Astrocyte (in vitro differentiated cells and primary cell): Measurements from ENCODE around the gene ADGRB3. TPM values are rescaled to one million over a fixed set of nuclear protein-coding genes. Genes with fewer than 3 reads are reported as not detected.

Source experiments
- DNase-seq: peaks from one replicate; pipeline ENCODE4 v3.0.0-alpha.2; 2010; ENCODE audit warnings: low read depth
- FAIRE-seq: peaks from 2 replicates; lab custom pipeline; 2011; peaks lifted over from hg19 to GRCh38; lab: Jason Lieb, UNC
- H2AFZ ChIP-seq: 2 replicates; pipeline ENCODE4 v1.6.0; 2012; ENCODE audit warnings: low read depth, low read length, inconsistent platforms
- H3K27ac ChIP-seq: 2 replicates; pipeline ENCODE4 v1.5.1; 2011; ENCODE audit warnings: low read depth, low read length, inconsistent platforms
- H3K27me3 ChIP-seq: 2 replicates; pipeline ENCODE4 v1.6.0; 2011; ENCODE audit warnings: low read length, inconsistent platforms; ENCODE audit not compliant: insufficient read depth
- H3K36me3 ChIP-seq: 2 replicates; pipeline ENCODE4 v1.5.1; 2011; ENCODE audit warnings: low read length, inconsistent platforms; ENCODE audit not compliant: insufficient read depth
- H3K4me1 ChIP-seq: 2 replicates; pipeline ENCODE4 v1.5.1; 2011; ENCODE audit warnings: low read length, inconsistent platforms; ENCODE audit not compliant: insufficient read depth
- H3K4me2 ChIP-seq: 2 replicates; pipeline ENCODE4 v1.6.0; 2012; ENCODE audit warnings: low read length, inconsistent platforms
- H3K4me3 ChIP-seq: 2 replicates; pipeline ENCODE4 v1.5.1; 2011; ENCODE audit warnings: low read depth, mild to moderate bottlenecking, low read length, inconsistent platforms; ENCODE audit not compliant: insufficient read depth
- H3K79me2 ChIP-seq: 2 replicates; pipeline ENCODE4 v1.6.0; 2012; ENCODE audit warnings: mild to moderate bottlenecking, low read length, inconsistent platforms; ENCODE audit not compliant: insufficient read depth
- H3K9ac ChIP-seq: 2 replicates; pipeline ENCODE4 v1.6.0; 2012; ENCODE audit warnings: mild to moderate bottlenecking, low read length, inconsistent platforms
- H3K9me3 ChIP-seq: 2 replicates; pipeline ENCODE4 v1.5.1; 2012; ENCODE audit warnings: low read depth, mild to moderate bottlenecking, low read length, inconsistent platforms; ENCODE audit not compliant: insufficient read depth
- H4K20me1 ChIP-seq: 2 replicates; pipeline ENCODE4 v1.6.0; 2012; ENCODE audit warnings: low read length, inconsistent platforms; ENCODE audit not compliant: insufficient read depth
- H3K27ac Mint-ChIP-seq: one replicate; pipeline ENCODE4 v1.8.0; 2021; ENCODE audit warnings: mild to moderate bottlenecking, mixed read lengths; ENCODE audit not compliant: unreplicated experiment
- H3K27me3 Mint-ChIP-seq: one replicate; pipeline ENCODE4 v1.8.0; 2021; ENCODE audit warnings: low read depth, mixed read lengths; ENCODE audit not compliant: unreplicated experiment
- H3K36me3 Mint-ChIP-seq: one replicate; pipeline ENCODE4 v1.8.0; 2021; ENCODE audit warnings: low read depth, mixed read lengths; ENCODE audit not compliant: unreplicated experiment
- H3K4me1 Mint-ChIP-seq: one replicate; pipeline ENCODE4 v1.8.0; 2021; ENCODE audit warnings: low read depth, mixed read lengths; ENCODE audit not compliant: unreplicated experiment
- H3K4me3 Mint-ChIP-seq: one replicate; pipeline ENCODE4 v1.8.0; 2021; ENCODE audit warnings: mild to moderate bottlenecking, moderate library complexity, mixed read lengths; ENCODE audit not compliant: unreplicated experiment
- H3K9me3 Mint-ChIP-seq: one replicate; pipeline ENCODE4 v1.8.0; 2021; ENCODE audit warnings: mild to moderate bottlenecking, mixed read lengths; ENCODE audit not compliant: unreplicated experiment
- EZH2 ChIP-seq: IDR thresholded peaks from 2 replicates; pipeline ENCODE4 v1.6.1; 2012; ENCODE audit warnings: mild to moderate bottlenecking, low read length, inconsistent platforms; ENCODE audit not compliant: insufficient read depth
- total RNA-seq: library from RNA; stranded (reverse); gene quantifications from 2 replicates; pipeline ENCODE4 v1.2.1, GENCODE V29; 2021
- TF ChIP-seq, protein P1 (sequence below): IDR thresholded peaks from 2 replicates; pipeline ENCODE4 v1.5.1; 2011; ENCODE audit warnings: low read depth, mild to moderate bottlenecking, inconsistent platforms, low read length, moderate library complexity; ENCODE audit not compliant: insufficient read depth

Gene ADGRB3
- total RNA-seq, 1 donor from 2014 or later, result 0.77 TPM

GRCh38 chr6:69044534-69044933 is 409.5 kb downstream of the ADGRB3 start:
- Mint-ChIP-seq H3K4me3 (no peak overlapping the region), H3K27me3 (no peaks in the 10 kb centered on the region), H3K9me3 (no peaks in the 10 kb centered on the region), H3K27ac (no peak overlapping the region), H3K36me3 (no peaks in the 10 kb centered on the region), H3K4me1 (peaks cover 7% of the 10 kb centered on the region)
- Histone ChIP-seq H3K4me1 (no peaks in the 10 kb centered on the region), H3K79me2 (no peaks in the 10 kb centered on the region), H2AFZ (no peak overlapping the region), H3K9ac (no peak overlapping the region), H3K36me3 (no peaks in the 10 kb centered on the region), H3K9me3 (no peaks in the 10 kb centered on the region), H3K27me3 (no peaks in the 10 kb centered on the region), H3K4me2 (no peak overlapping the region), H3K27ac (no peak overlapping the region), H4K20me1 (no peaks in the 10 kb centered on the region), H3K4me3 (no peak overlapping the region)
- no peak for FAIRE-seq
- peak; percentile 2 for DNase-seq
- TF ChIP-seq, protein P1, sequence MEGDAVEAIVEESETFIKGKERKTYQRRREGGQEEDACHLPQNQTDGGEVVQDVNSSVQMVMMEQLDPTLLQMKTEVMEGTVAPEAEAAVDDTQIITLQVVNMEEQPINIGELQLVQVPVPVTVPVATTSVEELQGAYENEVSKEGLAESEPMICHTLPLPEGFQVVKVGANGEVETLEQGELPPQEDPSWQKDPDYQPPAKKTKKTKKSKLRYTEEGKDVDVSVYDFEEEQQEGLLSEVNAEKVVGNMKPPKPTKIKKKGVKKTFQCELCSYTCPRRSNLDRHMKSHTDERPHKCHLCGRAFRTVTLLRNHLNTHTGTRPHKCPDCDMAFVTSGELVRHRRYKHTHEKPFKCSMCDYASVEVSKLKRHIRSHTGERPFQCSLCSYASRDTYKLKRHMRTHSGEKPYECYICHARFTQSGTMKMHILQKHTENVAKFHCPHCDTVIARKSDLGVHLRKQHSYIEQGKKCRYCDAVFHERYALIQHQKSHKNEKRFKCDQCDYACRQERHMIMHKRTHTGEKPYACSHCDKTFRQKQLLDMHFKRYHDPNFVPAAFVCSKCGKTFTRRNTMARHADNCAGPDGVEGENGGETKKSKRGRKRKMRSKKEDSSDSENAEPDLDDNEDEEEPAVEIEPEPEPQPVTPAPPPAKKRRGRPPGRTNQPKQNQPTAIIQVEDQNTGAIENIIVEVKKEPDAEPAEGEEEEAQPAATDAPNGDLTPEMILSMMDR, result no peak
- no peak for TF ChIP-seq EZH2

DNA sequence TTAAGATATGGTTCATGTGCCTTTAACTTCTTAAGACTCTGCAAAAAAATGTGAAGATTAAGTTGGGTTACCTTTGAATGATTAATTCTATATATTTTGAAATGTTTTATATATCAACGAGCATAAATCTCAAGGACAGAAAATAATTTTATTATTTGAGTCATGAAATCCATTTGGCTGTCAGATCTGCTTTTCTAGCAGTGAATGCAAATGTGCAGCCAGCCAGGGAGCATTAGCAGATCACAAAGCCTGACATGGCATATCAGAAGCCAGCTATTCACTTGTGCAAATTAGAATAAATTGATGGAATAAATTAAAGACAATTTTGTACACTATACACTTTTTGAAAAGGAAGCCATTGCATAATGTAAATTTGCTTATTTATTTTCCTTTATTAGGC is 424.3 kb downstream of the ADGRB3 start:
- Histone ChIP-seq H2AFZ (no peak overlapping the region), H3K9ac (no peak overlapping the region), H4K20me1 (no peaks in the 10 kb centered on the region), H3K4me3 (no peak overlapping the region), H3K27me3 (no peaks in the 10 kb centered on the region), H3K4me1 (no peaks in the 10 kb centered on the region), H3K27ac (no peak overlapping the region), H3K9me3 (no peaks in the 10 kb centered on the region), H3K36me3 (no peaks in the 10 kb centered on the region), H3K4me2 (no peak overlapping the region), H3K79me2 (no peaks in the 10 kb centered on the region)
- no peaks in the 10 kb centered on the region for H3K36me3 Mint-ChIP-seq
- peaks cover 12% of the 10 kb centered on the region for H3K4me1 Mint-ChIP-seq
- FAIRE-seq (no peak), DNase-seq (no peak)
- no peak overlapping the region for H3K4me3 Mint-ChIP-seq
- H3K9me3 Mint-ChIP-seq, result no peaks in the 10 kb centered on the region
- H3K27ac Mint-ChIP-seq, result no peak overlapping the region
- TF ChIP-seq, protein P1, result no peak
- H3K27me3 Mint-ChIP-seq, result no peaks in the 10 kb centered on the region

DNA sequence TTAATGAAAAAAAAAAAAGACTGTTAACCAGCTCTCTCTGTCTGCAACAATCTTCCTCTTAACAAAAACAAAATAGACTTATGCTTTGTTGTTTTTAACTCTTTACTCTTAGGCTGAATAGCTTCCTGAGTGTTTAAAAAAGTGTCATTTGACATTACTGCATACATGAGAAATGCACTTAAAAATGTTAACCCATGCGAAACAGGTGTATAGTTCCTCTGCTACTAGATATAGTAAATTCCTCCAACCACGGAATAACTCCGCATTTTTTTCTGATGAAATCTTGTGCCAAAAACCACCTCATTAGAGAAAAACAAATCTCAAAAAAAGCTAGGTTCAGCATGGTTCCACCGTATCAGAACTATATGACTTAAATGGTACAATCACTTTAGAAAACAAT is 426.0 kb downstream of the ADGRB3 start:
- H3K27me3 Mint-ChIP-seq, result no peaks in the 10 kb centered on the region
- Histone ChIP-seq H3K9ac (no peak overlapping the region), H2AFZ (no peak overlapping the region), H3K4me3 (no peak overlapping the region), H3K4me1 (no peaks in the 10 kb centered on the region), H3K4me2 (no peak overlapping the region), H3K27me3 (no peaks in the 10 kb centered on the region), H3K9me3 (no peaks in the 10 kb centered on the region), H3K79me2 (no peaks in the 10 kb centered on the region), H4K20me1 (no peaks in the 10 kb centered on the region), H3K27ac (no peak overlapping the region), H3K36me3 (no peaks in the 10 kb centered on the region)
- no peaks in the 10 kb centered on the region for H3K9me3 Mint-ChIP-seq
- H3K4me1 Mint-ChIP-seq, result peaks cover 12% of the 10 kb centered on the region
- TF ChIP-seq, protein P1, result no peak
- TF ChIP-seq EZH2, result no peak
- no peak overlapping the region for H3K4me3 Mint-ChIP-seq
- no peak overlapping the region for H3K27ac Mint-ChIP-seq
- no peak for FAIRE-seq
- no peaks in the 10 kb centered on the region for H3K36me3 Mint-ChIP-seq
- no peak for DNase-seq
